SHP77 (cell line): ENCODE results near the gene CLEC2L.

Experiments
- DNase-seq, 2 experiments: peaks; one replicate each; lab custom pipeline; 2025; lab: John Stamatoyannopoulos, UW

The CLEC2L gene

DNA sequence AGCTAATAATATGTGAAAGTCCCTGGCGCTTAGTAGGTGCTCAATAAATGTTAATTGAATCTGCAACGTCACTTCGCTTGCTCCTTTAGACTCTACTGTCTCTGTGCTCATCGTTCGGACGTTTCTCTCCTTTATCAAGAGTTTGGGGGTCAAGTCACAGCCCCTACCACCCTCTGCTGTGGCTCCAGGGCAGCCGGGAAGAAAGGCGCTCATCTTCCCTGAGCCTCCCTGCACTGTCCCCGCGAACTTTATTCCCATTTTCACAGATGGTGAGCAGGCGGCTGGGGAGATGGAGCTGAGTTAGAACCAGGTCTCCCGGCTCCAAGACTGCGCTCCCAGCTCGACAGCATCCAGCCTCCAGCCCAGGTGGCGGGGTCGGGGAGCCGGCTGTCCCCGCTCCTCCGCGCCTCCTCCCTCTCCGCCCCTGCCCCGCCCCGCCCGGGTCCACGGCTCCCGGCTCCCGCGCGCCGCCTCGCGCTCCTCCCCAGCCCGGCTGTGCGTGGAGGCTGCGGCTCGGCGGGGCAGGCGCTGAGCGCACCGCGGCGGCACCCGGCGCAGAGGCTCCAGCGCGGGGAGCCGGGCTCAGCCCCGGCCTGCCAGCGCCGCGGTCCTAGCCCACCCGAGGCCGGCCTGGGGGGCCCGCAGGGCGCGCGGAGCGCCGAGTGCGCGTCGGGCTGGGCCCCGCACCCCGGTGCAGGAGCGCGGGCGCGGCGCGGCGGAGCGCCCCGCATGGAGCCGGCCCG lies at the start of gene CLEC2L:
CLEC2L (plus strand) TSS at position 487 of the 743 bp plus-strand sequence; CDS start at position 730, 243 bp downstream.
- DNase-seq = no peak

DNA sequence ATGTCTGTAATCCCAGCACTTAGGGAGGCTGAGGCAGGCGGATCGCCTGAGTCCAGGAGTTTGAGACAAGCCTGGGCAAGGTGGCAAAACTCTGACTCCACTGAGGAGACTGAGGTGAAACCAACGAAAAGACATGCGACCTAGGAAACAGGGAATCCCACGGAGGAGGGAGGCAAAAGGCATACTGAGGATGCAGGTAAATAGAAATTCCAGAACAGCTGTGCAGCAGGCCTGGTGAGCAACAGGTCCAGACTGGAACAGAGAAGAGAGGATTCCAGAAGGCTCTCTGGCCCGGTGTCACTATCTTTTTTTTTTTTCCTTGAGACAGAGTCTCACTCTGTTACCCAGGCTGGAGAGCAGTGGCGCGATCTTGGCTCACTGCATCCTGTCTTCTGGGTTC lies 47.3 kb upstream of the CLEC2L start:
- no peak for DNase-seq

DNA sequence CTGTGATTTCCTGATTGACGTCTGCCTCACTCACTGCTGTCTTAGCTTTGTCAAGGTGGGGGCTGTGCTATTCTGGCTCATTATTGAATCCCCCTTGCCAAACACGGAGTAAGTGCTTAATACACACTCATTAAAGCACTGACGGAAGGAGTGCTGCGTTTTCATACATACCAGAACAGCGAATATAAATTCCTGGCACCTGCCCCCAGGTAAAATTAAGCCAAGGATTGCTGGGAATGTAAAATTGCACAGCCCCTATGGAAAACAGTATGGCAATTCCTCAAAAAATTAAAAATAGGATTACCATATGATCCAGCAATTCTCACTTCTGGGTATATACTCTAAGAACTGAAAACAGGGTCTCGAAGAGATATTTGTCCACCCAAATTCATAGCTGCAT lies 46.6 kb upstream of the CLEC2L start:
- DNase-seq = no peak

DNA sequence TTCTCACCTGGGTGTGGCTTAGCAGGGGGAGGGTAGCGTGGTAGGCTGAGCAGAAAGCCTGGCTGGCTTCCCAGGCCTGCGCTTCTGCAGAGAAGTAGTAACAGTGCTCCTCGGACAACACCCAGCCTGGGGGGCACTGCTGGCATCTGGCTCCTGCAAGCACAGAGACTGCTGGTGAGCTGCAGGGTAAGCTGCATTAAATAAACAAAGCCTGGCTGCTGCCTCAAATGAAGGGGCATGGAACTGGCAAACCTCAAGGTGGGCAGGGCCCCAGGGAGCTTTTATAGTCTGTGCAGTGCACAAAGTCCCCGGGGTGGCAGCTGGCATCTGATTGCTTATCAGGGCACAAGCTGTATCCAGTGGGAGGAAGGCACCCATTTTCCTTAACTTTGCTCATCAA lies 43.9 kb upstream of the CLEC2L start:
- DNase-seq = no peak

DNA sequence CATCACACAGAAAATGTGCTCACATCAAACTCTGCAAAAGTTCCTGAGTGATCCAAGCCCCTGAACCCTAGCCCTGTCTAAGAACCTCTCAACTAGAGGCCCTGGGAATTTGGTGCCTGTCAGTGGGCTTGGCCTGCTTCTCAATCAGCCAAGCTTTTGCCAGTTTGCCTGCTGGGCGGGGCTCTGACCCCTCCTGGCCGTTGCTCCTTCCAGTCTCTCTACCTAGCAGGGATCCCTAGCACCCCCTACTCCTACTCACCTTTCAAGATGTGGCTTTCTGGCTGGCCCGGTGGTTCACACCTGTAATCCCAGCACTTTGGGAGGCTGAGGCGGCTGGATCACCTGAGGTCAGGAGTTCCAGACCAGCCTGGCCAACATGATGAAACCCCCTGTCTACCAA lies 42.1 kb upstream of the CLEC2L start:
- DNase-seq = no peak

DNA sequence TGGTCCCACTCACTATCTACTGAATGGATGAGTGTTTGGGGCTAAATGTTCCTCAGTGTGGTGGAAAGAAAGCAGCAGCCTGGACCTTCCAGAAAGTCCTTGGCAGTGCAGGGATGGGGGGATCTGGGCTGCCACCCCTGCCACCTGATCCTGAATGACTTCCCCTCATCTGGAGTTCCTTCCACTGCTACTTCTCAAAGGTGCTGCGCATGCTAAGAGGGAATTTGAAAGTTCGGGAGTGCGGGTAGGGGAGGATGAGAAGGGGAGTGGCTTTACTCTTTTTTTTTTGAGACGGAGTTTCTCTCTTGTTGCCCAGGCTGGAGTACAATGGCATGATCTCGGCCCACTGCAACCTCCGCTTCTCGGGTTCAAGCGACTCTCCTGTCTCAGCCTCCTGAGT lies 41.4 kb upstream of the CLEC2L start:
- DNase-seq = no peak

DNA sequence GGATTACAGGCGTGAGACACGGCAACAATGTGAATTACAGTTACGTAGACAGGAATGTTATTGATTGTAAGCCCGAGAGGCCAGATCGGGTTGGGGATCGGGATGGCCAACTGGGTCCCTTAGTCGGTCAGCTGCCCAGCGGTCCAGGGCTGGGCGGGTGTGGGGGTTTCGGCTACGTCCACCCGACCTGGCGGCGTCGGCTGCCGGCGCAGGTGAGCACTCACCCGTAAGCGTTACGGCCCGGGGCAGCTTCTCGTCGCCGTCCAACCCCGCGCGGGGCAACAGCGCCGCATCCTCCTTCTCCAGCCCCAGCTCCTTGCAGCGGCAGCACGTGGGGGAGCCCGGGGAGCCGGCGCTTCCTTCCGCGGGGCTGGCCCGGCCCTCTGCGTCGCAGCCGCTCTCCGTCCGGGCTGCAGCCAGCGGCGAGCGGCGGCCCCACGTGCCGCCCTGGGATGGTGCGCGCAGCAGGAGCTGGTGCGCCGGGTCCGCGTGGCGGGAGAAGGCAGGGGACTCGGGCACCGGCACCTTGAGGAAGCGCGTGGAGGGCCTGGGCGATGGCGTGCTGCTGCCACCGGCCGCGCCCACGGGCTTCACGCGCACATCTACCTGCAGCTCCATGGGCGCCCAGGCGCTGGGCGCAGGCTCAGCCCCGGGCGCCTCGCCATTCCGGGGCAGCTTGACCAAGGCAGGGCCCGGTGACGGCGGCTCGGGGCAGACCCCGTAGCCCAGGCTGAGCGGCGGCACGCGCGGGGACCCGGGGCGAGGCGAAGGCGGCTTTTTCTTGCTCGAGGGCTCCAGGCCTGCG lies 40.6 kb upstream of the CLEC2L start:
- DNase-seq = no peak

DNA sequence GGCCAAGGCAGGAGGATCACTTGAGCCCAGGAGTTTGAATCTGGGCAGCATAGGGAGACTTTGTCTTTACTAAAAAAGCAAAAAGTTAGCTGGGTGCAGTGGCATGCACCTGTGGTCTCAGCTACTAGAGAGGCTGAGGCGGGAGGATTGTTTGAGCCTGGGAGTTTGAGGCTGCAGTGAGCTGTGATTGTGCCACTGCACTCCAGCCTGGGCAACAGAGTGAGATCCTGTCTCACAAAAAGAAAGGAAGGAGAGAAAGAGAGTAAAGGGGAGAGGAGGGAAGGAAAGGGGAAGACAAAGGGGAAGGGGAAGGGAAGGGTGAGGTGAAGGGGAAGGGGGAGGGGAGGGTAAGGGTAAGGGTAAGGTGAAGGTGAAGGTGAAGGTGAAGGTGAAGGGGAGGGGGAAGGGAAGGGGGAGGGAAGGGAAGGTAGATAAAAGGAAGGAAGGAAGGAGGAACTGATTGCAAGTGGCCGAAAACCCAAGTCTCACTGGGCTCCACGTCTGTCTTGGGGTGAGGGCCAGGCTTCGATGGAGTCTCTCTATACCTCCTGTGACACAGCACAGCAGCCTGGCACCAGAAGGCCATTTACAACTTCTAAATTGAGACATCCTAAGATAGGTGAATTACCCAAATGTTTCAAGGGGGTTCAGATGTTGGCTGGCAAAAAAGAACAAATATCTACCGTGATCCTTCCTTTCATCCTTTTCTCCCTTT lies 36.0 kb upstream of the CLEC2L start:
- DNase-seq = no peak

DNA sequence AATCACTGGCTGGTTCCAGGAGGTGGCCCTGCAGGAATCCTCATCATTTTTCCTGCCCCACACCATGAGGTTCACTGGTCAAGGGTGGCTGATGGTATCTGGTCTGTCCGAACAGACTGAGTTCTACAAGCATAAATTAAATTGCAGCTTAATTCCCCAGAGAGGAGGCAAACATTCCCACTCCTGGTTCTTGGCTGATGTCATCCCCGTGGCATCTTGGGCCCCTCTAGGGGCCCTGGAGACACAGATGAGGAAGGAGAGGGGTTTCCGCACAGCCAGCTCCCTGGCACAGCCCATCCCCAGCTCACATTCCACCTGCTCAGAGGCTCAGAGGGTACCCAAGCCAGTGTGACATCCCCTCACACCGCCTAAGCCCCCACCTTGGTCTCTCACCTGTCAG lies 34.7 kb upstream of the CLEC2L start:
- DNase-seq = no peak

DNA sequence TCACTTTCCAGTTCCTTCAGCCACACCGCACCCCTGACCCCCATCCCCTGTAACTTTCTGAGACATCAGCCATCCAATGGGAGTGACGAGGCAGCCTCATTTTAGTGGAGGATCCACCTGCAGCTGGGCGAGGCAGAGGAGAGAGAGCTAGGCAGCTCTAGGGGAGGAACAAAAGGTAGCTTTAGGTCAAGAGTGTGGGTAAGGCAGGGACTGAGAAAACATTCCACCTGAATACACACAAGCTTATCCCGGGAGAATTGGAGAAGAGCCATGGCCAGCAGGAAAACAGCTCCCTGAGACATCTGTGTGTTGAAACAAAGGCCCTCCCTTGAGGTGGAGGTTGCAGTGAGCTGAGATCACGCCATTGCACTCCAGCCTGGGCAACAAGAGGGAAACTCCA lies 33.4 kb upstream of the CLEC2L start:
- peak in 1 of 2 experiments; percentile 2 for DNase-seq

DNA sequence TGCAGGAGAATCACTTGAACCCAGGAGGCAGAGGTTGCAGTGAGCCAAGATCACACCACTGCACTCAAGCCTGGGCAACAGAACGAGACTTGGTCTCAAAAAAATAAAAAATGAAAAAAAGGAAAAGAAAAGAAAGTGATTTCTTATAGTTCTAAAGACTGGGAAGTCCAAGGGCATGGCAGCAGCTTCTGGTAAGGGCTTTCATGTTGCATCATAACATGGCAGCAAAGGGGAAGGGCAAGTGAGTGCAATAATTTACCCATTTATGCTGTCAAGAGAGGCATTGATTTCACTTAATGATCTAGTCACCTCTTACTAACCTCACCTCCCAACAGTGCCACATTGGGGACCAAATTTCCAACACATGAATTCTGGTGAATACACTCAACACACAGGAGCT lies 31.2 kb upstream of the CLEC2L start:
- DNase-seq = no peak

DNA sequence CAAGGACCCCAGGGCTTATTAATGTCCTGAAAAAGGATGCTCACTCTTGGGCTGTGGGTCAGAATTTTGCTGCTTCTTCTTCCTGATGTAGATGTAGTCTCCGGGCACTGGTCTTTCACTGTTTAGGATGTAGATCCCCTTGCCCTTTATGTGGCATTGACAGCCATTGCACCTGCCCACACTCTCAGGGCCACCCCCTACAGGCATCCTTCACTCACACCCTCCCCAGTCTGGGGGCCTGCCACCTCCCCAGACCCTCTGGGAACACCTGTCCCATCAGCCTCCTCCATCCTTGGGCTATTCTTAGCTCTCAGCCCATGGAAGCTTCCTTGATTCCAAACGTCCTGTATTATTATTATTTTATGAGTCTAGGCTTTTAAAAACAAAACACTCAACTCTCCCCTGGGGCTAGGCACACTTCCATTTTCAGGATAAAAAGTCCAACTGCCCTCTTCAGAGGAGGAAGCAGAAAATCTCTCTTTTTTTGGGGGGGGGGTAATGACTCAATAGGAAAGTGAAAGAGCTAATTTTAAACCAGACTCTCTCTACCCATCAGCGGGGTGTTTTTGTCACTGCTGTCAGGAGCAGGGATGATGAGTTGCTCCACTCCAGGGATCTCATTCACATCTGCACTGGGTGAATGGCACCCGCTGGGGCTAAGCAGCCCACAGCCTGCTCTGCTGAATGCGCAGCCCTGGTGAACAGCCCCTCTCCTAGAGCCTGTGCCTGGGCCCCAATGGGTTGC lies 28.5 kb upstream of the CLEC2L start:
- DNase-seq = no peak

DNA sequence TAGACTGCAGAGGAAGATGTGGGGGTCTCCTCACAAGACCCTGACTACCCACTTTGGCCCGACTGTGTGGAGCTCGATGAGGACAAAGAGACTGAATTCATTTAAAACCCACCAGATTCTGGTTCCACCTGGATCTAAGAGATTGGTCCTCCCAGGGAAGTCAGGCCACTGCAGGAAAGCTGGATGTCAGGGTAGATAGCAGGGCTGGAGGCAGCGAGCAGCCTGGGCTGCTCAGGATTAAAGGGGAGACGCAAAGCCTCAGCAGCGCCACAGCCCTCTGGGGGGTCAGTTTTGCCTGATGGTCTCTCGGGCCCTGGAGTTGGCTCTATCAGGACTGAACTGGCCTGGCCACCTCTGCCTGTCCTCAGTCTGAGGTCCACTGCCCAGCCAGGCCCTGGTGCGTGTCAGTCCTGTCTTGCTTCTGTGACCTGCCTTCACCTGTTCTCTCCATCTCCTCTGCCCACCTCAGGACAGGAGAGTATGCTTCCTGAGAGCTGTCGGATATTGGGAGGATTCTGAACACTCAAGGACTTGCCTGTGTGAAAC lies 27.8 kb upstream of the CLEC2L start:
- no peak for DNase-seq

DNA sequence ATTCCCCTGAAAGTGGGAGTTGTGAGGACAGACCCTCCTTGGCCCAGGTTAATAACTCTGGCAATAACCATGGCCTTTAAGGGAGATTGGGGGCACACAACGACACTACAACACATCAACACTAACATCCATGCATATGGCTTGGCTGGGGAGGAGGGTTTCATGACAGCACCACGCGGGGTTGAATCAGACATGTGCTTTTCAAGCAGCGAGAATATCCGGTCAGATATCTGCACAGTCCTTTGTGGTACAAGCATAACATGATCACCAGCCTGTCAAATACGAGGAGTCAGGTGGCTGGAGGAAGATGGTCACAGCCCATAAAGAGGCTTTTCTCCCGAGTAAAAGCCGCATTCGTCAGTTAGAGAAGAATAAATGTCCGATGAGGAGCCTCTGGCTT lies 27.0 kb upstream of the CLEC2L start:
- no peak for DNase-seq

DNA sequence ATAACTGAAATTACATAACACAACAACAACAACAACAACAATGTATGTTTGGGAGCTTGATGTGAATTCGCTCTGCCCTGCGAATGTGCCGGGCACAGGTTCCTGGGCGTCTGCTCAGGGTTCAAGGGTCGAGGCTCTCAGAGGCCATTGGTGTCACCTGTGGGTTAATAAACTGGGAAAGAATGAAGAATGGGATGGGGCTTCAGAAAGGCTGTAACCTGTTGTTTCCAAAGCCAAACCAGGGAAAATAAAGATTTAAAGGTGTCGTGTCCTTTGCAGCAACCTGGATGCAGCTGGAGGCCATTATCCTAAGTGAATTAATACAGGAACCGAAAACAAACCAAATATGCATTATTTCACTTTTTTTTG lies 22.7 kb upstream of the CLEC2L start:
- DNase-seq = no peak

DNA sequence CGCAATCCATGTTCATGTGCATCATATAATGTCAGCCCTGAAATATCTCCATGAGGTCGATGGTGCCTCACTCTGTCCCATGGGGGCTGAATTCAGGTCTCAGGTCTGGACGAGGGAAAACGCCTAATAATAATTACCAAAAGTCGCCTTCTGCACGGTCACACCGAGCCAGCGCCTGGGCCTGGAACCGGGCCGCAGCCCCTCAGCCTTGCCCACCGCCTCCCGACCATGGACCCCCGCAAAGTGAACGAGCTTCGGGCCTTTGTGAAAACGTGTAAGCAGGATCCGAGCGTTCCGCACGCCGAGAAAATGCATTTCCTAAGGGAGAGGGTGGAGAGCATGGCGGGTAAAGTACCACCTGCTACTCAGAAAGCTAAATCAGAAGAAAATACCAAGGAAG lies 21.3 kb upstream of the CLEC2L start:
- DNase-seq = no peak

DNA sequence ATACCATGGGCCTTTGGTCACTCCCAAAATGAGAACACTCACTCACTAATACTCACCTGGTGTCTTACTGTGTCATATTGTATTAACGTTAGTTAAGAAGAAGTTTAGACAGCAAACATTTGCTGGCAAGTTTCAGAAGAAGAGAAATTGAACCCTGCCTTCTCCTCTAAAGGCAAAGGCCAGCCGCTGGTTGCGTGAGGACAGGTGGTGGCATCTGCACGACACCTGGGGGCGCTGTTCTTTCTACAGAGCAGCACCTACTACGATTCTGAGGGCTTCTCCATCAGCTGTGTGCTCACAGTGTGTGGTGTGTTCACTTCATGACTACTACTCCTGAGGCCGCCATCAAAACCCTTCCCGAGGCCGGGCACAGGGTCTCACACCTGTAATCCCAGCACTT lies 17.9 kb upstream of the CLEC2L start:
- peak in 1 of 2 experiments; percentile 36 for DNase-seq

DNA sequence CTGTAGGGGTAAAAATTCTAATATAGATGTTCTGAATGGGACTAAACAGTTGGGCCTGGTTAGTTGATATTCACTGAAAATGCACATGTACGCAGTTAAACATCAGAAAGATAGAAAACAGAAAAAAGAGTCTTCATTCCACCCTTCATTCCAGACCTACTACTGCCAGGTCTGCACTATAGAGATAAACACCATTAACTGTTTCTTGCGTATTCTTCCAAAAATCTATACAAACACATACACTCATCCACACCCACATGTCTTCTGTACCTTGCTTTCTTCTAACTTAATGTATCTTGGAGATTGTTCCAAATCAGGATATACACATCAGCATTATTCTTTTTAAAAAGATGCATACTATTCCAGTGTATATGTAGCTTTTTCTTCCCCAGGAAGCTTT lies 13.9 kb upstream of the CLEC2L start:
- DNase-seq = no peak

DNA sequence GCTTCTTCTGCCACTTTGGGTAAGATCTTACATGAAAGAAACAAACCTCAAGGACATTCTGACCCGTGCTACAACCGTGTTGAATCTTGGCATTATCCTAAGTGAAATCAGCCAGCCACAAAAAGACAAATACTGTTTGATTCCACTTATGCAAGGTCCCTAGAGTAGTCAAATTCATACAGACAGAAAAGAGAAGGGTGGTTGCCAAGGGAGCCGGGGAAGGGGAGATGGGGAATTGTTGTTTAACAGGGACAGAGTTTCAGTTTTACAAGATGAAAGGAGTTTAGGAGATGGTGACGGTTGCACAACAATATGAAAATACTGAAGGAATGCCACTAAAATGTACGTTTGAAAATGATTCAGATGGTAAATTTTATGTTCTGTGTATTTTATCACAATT lies 12.2 kb upstream of the CLEC2L start:
- no peak for DNase-seq

DNA sequence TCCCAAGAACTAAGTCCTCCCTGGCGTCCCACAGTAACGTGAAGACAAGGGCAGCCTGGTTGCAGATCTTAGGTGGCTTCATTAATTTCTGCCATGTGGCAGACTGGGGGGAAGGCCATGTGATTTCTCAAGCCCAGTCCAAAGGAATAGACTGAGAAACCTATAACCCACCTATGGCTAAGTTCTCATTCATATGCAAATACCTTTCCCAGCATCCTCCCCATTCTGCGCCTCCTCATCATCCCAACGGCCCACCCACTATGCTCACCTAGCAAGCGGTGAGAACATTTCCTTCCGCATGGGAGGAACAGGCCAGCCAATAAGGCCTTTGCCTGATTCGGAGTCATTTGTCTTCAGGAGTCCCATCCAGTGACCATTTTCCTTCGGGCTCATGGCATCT lies 8.2 kb upstream of the CLEC2L start:
- no peak for DNase-seq

DNA sequence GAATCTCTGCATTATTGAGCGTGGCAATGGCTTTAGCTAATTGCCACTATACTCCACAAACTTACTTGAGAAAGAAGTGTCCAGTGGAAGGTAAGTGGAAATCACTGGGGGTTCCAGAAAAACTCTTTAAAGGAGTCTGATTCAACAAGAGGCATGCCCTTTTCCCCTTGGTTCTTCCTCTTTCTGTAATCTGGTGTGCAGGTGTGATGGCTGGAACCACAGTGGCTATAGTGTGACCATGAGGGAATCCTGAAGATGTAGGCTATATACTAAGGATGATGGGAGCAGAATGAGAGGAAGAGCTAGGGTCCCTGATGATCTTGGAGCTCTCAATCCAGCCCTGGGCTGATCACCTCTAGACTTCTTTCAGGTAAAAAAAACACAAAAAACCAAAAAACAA lies 2.0 kb upstream of the CLEC2L start:
- no peak for DNase-seq

DNA sequence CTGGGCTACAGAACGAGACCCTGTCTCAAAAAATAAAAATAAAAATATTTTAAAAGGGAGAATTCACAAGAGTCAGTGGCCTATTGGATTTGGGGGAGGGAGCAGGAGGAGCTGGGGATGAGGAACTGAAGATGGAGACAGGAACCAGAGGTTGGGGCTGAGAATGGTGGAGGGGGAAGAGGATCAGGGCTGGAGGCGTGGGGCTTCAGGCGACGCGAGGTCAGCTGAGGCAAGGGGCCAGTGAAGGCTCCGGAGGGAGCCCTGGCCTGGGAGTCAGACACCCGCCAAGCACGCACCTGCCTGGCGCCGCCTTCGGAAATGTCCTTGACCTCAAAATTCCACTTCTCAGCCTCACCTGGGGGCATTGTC lies 671 bp upstream of the CLEC2L start:
- DNase-seq = no peak
